NCI-H2029 (cell line): Measurements from ENCODE around the gene C1orf105.
"Not testable (repeated sequence)": the region's sequence is repeated elsewhere in the genome, so short reads cannot be mapped to it uniquely, and the experiment has no call there.

ENCODE experiments used
- DNase-seq: peaks from one replicate; lab custom pipeline; 2025; lab: John Stamatoyannopoulos, UW

The C1orf105 gene

DNA sequence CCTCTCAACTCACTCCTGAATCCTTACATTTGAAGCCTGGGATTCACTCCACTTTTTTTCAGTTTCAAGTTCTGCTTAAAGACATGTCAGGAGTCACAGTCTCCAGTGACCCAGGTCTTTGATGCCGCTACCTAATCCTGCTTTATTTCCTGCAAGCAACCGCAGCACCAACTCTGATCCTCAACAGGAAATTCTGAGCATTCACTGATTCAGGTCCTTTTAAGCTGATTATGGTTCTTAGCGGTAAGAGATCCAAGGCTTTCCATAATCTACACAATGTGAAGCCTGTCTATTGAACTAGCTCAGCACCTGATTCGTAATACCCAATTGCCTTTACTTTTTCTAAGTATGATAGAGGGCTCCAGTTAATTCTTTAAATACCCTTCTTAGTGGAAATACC lies 67.1 kb downstream of the C1orf105 start:
- DNase-seq, result no peak

GRCh38 chr1:172488393-172488792 lies 67.9 kb downstream of the C1orf105 start:
- no peak for DNase-seq

DNA sequence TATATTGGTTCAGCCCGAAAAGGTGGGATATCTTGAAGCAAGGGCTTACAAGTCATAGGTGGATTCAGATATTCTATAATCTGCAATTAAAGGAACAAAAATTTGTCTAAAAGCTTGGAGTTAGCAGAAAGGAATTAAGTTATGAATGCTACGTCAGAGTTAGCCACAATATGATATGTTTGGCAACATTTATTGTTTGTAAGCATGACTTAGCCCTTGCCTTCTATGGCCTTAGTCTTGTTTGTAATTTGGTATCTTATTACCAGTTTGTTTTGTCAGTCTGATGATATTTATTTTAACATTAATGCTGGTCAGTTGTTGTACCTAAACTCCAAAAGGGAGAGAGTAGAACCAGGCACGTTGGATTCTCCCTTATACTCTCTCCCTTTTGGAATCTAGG lies 69.4 kb downstream of the C1orf105 start:
- DNase-seq, result no peak

GRCh38 chr1:172492421-172492820 lies 71.9 kb downstream of the C1orf105 start:
- no peak for DNase-seq

GRCh38 chr1:172494166-172494565 lies 73.7 kb downstream of the C1orf105 start:
- DNase-seq, result no peak

DNA sequence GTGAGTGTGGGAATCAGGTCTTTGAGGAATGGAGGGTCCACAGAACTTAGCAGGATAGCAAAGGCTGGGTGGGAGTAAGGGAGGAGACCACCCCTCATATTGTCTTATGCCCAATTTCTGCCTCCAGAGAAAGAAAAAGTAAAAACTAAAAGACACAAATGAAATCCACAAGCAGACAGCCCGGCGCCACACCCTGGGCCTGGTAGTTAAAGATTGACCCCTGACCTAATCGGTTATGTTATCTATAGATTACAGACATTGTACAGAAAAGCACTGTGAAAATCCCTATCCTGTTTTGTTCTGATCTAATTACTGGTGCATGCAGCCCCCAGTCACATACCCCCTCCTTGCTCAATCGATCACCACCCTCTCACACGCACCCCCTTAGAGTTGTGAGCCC lies 75.6 kb downstream of the C1orf105 start:
- DNase-seq, result not testable (repeated sequence)

DNA sequence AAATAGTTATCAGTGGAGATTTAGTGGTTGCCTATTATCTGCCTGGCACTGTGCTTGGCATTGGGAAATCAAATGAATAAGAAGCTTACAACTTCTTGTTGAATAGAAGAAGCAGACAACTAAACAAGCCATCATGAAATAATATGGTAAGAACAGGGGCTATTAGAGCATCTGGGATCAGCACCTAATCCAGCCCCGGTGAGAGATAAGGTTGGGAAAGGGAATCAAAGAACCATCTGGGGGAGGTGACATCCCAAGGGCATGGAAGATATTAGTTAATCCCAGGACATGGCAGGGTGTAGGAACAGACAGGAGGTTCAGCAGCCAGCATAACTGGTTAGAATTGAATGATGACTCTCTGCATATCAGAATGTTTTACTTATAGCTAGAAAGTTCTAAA lies 76.2 kb downstream of the C1orf105 start:
- DNase-seq, result no peak

GRCh38 chr1:172497230-172497629 lies 76.7 kb downstream of the C1orf105 start:
- no peak for DNase-seq

DNA sequence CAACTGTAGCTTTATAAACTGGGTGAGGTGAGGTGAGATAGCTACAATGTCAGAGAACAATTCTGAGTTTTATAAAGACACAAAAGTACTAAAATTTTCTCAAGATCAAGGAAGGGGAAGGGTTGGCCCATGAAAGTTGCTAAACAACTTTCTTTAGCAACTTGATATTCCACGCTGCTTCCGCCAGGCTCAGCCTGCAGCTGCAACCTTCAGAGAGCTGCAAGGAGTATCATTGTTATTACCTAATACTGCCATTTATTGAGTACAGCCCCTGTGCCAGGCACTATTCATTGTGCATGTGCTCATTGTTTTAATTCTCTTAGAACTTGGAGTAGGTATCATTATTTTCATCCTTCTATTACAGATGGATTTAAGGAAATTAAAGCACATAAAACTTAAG lies 78.4 kb downstream of the C1orf105 start:
- no peak for DNase-seq

DNA sequence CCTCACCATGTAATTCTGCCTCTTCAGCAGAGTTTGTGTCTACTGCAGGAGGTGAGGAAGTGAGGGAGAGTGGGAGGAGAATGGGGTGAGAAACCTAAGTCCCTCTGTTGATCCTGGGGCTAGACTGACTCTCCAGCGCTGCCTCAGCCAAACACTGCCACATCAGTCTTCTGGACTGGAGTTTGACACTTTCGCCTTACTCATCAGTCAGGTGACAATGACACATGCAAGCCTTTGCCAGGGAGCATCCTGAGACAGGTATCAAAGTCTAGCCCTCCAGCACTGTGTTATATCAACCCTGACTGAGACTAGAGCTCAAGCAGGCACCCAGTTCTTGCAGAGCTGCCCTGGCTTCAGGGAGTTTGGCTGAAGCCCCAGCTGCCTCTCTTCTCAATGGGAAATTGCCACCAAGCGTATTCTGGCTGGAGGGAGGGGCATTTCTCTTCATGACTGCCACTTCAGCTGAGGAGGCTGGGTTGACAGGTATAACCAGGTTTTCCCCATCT lies 79.2 kb downstream of the C1orf105 start:
- DNase-seq, result no peak

DNA sequence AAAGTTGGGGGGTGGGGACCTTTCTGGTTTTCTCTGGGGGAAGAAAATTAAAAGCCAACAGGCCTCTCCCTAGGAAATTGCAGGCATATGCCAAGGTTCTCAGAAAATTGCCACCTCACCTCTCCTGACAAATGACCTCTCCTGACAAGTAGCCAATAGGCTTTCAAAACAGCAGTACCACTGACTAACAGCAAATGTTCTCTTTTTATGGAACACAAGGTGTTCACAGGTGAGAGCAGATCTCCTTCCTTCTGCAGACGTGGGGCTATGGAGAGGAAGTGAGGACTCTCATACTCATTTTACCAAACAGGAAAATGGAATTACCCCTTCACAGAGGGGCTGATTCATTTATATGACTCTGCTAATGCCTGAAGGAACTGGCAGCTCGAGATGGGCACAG lies 79.7 kb downstream of the C1orf105 start:
- DNase-seq, result no peak

DNA sequence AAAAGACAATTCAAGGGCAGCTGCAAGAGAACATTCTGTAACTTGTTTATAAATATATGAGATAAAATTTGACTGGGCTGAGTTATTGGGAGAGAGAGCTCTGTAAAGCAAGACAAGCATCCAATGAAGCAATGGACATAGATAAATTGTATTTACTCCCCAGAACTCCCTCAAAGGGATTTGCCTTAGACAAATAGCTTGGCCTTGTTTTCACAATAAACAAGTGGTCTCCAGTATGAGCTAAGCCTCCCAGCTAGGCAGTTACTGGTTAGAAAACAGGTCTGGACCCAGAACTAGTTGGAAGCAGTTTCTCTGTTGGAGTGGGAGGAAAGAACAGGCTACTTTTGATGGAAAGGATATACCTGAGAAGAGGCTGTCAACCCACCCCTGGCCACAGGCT lies 87.3 kb downstream of the C1orf105 start:
- no peak for DNase-seq

DNA sequence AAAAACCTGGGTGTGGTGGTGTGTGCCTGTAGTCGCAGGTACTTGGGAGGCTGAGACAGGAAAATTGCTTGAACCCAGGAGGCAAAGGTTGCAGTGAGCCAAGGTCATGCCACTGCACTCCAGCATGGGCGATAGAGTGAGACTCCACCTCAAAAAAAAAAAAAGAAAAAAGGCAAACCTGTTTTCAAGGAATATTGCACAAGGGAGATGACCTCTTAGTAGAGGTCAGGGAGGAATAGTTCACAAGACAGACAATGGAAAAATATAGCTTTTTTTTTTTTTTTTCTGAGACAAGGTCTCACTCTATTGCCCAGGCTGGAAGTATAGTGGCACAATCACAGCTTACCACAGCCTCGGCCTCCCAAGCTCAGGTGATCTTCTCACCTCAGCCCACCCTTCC lies 90.0 kb downstream of the C1orf105 start:
- no peak for DNase-seq

GRCh38 chr1:172512591-172512990 lies 92.1 kb downstream of the C1orf105 start:
- DNase-seq, result no peak

- no peak for DNase-seq
Observed at GRCh38 chr1:172513479-172513878, 93.0 kb downstream of the C1orf105 start.

DNA sequence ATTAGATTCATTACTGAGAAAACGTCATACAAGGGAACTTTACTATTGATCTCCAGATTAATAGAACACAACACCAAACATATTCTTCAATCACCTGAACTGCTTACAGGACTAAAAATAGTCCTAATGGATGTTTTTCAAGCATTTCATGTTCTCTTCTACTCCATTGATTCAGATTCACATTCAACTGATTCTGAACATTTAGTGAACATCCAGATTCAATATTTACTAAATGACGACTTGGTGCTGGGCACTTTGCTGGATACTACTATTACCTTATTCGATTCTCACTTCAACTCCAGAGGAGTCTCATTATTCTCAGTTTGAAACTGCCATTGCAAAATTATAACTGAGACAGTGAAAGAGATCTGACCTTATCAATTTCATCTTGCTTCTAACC lies 93.6 kb downstream of the C1orf105 start:
- DNase-seq, result no peak

DNA sequence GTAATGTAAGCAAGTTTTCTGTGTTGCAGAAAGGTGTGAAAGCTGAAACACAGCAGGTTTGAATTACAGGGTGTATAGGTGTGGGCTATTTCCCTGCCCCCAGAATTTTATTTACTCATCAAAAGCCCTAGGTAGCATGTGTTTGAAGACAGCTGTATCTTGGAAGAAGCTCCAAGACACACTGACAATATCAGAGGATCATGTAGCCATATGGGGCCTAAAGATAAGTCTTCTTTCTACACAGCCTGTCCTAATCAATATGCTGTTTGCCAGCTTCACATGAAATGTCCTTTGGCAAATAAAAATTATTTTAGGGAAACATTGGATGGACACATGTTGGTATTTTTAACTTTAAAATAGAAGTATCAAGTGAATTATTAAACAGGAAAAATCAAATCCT lies 95.0 kb downstream of the C1orf105 start:
- DNase-seq, result no peak

- DNase-seq, result no peak
Observed at GRCh38 chr1:172515927-172516326, 95.4 kb downstream of the C1orf105 start.

DNA sequence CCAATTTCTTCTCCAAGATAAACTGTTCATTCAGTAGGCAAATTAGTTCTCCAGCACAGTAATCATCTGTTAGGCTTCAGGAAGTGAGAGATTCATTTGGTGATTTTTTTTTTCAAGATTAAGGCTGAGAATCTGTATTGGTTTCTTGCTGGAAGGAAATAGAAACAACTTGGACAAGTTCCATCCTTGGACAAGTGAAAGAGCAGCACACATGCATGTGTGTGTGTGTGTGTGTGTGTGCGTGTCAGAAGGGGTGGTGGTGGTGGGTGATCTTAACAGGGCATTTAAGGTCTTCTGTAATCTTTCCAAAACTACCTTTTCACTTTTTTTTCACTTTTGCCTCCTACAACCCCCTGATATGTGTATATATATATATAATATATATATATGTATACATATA lies 96.6 kb downstream of the C1orf105 start:
- no peak for DNase-seq

DNA sequence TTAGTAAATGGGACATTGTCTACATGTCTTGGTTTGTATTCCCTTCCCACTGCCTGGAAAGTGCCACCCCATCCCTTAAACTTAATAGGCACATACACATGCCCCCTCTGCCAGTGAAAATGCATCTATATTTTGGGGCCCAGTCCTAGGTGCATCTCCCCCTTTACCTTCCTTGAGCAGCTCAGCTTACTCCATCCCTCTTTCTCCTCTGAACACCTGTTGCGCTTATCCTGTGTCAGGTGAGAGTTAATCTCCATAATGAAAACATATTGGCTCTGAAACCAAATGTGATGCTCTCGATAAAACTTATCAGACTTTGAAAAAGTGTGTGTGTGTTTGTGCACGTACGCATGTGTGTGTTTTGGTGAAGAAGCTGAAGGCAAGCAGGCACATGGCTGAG lies 97.1 kb downstream of the C1orf105 start:
- no peak for DNase-seq
